Chondrocyte (in vitro differentiated cells): ENCODE data around the gene NACC1. TPM values are rescaled to one million over a fixed set of nuclear protein-coding genes. Genes with fewer than 3 reads are reported as not detected.

Experiments
- DNase-seq: peaks from one replicate; pipeline ENCODE4 v3.0.0; 2021; ENCODE audit warnings: mixed read lengths, low spot score
- H3K27ac Mint-ChIP-seq: one replicate; pipeline ENCODE4 v1.8.0; 2021; ENCODE audit warnings: mild to moderate bottlenecking, moderate library complexity, mixed read lengths; ENCODE audit not compliant: unreplicated experiment
- H3K27me3 Mint-ChIP-seq: 2 replicates; pipeline ENCODE4 v1.8.0; 2021; ENCODE audit warnings: low read depth, mixed read lengths
- H3K36me3 Mint-ChIP-seq: 2 replicates; pipeline ENCODE4 v1.8.0; 2021; ENCODE audit warnings: low read depth, mixed read lengths
- H3K4me1 Mint-ChIP-seq: 2 replicates; pipeline ENCODE4 v1.8.0; 2021; ENCODE audit warnings: low read depth, mild to moderate bottlenecking, mixed read lengths
- H3K4me3 Mint-ChIP-seq: one replicate; pipeline ENCODE4 v1.8.0; 2021; ENCODE audit warnings: mild to moderate bottlenecking, moderate library complexity, mixed read lengths; ENCODE audit not compliant: unreplicated experiment
- H3K9me3 Mint-ChIP-seq: 2 replicates; pipeline ENCODE4 v1.8.0; 2021; ENCODE audit warnings: low read depth, mixed read lengths
- total RNA-seq: library from RNA; stranded (reverse); gene quantifications from 3 replicates; pipeline ENCODE4 v1.2.1, GENCODE V29; 2021
- TF ChIP-seq, protein P1 (sequence below): fragments of 200-600 bp; sonication (generic); IDR thresholded peaks from 2 replicates; pipeline ENCODE4 v1.5.0; 2021; ENCODE audit warnings: antibody characterized with exemption, mild to moderate bottlenecking, moderate library complexity

Gene NACC1
- total RNA-seq, 1 donor from 2014 or later = 47.3 TPM

DNA sequence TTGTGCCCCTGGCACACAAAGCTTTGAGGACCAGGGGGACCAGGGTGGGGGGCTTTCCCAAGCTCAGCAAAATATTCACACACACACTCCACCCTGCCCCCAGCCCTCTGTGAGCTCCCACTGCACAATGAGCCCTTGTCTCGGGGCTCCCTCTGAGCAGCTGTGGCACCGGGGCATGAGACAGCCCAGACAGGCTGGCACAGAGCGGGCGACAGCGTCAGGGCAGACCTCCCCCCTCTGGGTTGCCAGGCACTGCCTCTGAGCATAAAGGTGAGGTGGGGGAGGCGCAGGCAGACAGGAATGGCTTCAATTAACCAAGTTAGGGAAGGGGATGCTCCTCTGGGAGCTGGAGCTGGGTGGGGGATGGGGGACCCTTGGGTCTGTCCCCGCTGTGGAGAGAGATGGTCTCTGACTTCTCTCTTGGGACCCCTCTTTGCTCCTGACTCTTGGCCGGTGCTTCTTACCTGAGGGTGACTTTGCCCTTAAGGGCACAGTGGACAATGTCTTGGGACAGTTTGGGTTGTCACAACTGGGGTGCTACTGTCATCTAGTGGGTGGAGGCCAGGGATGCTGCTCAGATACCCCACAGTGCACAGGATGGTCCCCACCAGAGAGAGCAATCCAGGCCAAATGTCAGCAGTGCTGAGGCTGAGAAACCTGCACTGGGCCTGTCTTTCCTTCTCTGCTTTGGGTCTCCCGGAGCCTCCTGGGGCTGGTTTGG, 45.7 kb upstream of the NACC1 start:
- TF ChIP-seq, protein P1, sequence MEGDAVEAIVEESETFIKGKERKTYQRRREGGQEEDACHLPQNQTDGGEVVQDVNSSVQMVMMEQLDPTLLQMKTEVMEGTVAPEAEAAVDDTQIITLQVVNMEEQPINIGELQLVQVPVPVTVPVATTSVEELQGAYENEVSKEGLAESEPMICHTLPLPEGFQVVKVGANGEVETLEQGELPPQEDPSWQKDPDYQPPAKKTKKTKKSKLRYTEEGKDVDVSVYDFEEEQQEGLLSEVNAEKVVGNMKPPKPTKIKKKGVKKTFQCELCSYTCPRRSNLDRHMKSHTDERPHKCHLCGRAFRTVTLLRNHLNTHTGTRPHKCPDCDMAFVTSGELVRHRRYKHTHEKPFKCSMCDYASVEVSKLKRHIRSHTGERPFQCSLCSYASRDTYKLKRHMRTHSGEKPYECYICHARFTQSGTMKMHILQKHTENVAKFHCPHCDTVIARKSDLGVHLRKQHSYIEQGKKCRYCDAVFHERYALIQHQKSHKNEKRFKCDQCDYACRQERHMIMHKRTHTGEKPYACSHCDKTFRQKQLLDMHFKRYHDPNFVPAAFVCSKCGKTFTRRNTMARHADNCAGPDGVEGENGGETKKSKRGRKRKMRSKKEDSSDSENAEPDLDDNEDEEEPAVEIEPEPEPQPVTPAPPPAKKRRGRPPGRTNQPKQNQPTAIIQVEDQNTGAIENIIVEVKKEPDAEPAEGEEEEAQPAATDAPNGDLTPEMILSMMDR = no peak
- no peaks in the 10 kb centered on the region for H3K9me3 Mint-ChIP-seq
- no peaks in the 10 kb centered on the region for H3K27me3 Mint-ChIP-seq
- DNase-seq = no peak
- no peak overlapping the region for H3K4me3 Mint-ChIP-seq
- H3K4me1 Mint-ChIP-seq = peaks cover 10% of the 10 kb centered on the region
- H3K27ac Mint-ChIP-seq = no peak overlapping the region
- peaks cover 15% of the 10 kb centered on the region for H3K36me3 Mint-ChIP-seq

DNA sequence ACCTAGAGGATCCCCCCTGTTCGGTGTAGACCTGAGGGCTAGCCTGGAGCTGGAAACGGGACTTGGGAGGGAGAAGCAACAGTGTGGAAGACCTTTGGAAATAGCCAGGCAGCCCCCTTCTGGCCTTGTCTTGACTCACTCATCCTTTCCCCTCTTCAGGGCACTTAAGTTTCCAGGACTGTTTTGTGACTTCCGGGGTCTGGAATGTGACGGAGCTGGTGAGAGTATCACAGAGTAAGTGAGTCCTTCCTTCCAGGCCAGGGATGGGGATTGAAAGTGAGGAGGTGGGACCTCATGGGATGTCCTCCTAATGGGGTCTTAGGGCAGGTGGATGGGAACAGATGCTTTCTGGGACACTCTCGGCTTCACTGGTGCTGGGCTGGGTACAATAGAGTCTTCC, 44.8 kb upstream of the NACC1 start:
- TF ChIP-seq, protein P1 = no peak
- peaks cover 19% of the 10 kb centered on the region for H3K36me3 Mint-ChIP-seq
- H3K9me3 Mint-ChIP-seq = no peaks in the 10 kb centered on the region
- H3K4me3 Mint-ChIP-seq = no peak overlapping the region
- H3K27ac Mint-ChIP-seq = no peak overlapping the region
- no peaks in the 10 kb centered on the region for H3K27me3 Mint-ChIP-seq
- no peak for DNase-seq
- H3K4me1 Mint-ChIP-seq = peaks cover 10% of the 10 kb centered on the region

DNA sequence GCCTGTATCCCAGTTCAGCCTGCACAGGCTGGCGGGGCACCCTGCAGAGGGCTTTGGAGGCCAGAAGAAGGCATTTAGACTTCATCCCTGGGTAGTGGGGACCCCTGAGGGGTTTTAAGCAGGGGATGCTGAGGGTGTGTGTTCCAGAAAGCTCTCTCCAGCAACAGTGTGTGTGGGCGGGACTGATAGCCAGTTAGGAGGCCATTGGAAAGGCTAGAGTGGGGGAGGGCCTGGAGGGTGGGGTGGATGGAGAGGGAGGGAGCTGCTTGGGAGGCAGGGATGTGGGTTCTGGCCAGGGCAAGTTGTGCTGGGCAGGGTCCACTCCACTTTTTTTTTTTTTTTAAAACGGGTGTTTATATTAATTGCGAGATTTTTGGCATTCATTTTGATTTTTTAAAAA, 43.7 kb upstream of the NACC1 start:
- Mint-ChIP-seq H3K9me3 (no peaks in the 10 kb centered on the region), H3K4me1 (peaks cover 13% of the 10 kb centered on the region), H3K4me3 (no peak overlapping the region), H3K27me3 (no peaks in the 10 kb centered on the region), H3K36me3 (peaks cover 21% of the 10 kb centered on the region), H3K27ac (no peak overlapping the region)
- TF ChIP-seq, protein P1 = no peak
- no peak for DNase-seq

DNA sequence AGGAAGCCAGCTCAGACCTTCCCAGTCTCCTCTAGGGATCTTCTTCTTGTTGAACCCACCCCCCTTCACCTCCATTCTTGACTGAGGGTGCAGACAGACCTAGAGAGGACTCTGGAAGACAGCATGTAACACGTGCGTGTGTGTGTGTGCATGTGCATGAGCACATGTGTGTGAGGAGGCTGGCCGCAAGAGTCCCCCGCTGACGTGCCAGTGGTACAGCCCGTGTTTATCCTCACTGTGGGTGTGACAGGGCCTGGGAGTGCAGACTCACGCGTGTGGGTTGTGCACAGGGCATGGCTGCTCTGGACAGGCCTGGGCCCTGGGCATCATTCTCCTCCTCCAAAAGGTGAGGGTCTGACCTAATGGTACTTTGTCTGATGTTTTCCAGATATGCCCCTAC, 41.7 kb upstream of the NACC1 start:
- no peaks in the 10 kb centered on the region for H3K9me3 Mint-ChIP-seq
- no peak for DNase-seq
- H3K4me1 Mint-ChIP-seq = peaks cover 17% of the 10 kb centered on the region
- H3K36me3 Mint-ChIP-seq = peaks cover 21% of the 10 kb centered on the region
- no peaks in the 10 kb centered on the region for H3K27me3 Mint-ChIP-seq
- no peak overlapping the region for H3K4me3 Mint-ChIP-seq
- no peak overlapping the region for H3K27ac Mint-ChIP-seq
- TF ChIP-seq, protein P1 = no peak

DNA sequence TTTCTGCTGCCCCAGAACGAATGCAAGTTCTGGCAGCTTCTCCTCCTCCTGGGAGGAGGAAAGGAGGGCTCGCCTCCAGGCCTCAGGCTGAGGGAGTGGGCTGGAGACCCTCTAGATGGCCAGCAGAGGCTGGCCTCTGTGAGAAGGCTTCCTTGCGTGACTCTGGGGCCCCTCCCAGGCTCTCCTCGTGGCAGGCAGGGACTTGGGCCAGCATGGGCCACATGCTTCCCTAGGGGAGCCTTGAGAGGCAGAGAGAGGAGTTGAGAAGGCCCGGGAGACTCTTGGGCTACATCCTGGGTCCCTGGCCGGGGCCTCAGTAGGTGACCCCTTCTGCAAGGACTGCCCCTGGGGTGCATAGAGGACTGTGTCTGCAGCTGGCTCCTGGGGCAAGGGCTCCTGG, 41.3 kb upstream of the NACC1 start:
- peaks cover 24% of the 10 kb centered on the region for H3K36me3 Mint-ChIP-seq
- H3K4me3 Mint-ChIP-seq = no peak overlapping the region
- no peaks in the 10 kb centered on the region for H3K27me3 Mint-ChIP-seq
- TF ChIP-seq, protein P1 = no peak
- H3K4me1 Mint-ChIP-seq = peaks cover 19% of the 10 kb centered on the region
- no peak overlapping the region for H3K27ac Mint-ChIP-seq
- DNase-seq = no peak
- H3K9me3 Mint-ChIP-seq = no peaks in the 10 kb centered on the region
